Coronary artery (tissue), 2 donors: ENCODE measurements around the gene PLA2G4D.

Source experiments
- DNase-seq: peaks from one replicate; pipeline ENCODE4 v3.0.0-alpha.2; 2017; ENCODE audit warnings: low spot score
- H3K27ac ChIP-seq, 2 donors: fragments of 200-600 bp; sonication (generic); one replicate each; pipeline ENCODE4 v1.5.1; 2016 to 2019
- H3K4me3 ChIP-seq: fragments of 200-600 bp; sonication (generic); 2 replicates; pipeline ENCODE4 v1.5.1; 2016; ENCODE audit warnings: mild to moderate bottlenecking, moderate library complexity
- CTCF ChIP-seq: fragments of 200-600 bp; sonication (generic); IDR thresholded peaks from one replicate; pipeline ENCODE4 v1.5.1; 2019; ENCODE audit warnings: antibody characterized with exemption

Gene PLA2G4D

DNA sequence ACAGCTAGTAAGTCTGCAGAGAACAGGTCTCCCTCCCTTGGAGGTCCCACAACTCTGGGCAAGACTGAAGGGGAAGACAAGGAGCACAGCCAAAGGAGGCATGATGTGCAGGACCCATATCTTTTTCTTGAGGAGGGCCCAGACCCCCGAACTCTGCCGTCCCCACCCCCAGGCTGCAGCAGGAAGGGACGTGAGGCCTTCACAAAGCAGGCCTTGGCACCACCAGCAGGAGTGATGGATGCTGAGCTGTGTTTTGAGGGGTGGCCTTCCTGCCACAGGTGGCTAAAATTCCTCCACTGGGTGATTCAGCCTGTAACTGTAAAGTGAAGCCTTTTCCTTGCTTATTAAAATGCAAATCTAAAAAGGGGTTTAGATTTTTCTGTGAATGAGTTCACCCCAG, 8.6 kb downstream of the PLA2G4D start:
- H3K27ac ChIP-seq = no peak overlapping the region
- DNase-seq = peak; percentile 41
- TF ChIP-seq CTCF = no peak
- H3K4me3 ChIP-seq = no peak overlapping the region

DNA sequence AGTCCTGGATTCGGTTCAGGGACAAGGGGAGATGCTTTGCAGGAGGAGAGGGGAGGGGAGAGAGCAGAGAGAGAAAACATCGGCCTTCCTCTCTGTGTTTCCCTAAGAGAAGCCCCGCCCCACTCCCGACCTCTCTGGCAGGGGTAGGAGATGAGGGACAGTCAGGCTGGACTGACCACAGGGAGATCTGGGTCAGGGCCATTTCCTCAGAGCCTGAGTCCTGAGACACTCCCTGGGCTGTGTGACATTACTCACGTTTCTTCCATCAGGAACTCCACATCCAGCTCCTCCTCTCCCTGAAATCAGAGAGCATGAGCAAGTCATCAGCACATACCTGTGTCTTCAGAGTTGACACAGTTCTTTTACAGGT, 9.1 kb downstream of the PLA2G4D start:
- H3K27ac ChIP-seq = no peak overlapping the region
- DNase-seq = peak; percentile 61
- no peak for TF ChIP-seq CTCF
- no peak overlapping the region for H3K4me3 ChIP-seq

DNA sequence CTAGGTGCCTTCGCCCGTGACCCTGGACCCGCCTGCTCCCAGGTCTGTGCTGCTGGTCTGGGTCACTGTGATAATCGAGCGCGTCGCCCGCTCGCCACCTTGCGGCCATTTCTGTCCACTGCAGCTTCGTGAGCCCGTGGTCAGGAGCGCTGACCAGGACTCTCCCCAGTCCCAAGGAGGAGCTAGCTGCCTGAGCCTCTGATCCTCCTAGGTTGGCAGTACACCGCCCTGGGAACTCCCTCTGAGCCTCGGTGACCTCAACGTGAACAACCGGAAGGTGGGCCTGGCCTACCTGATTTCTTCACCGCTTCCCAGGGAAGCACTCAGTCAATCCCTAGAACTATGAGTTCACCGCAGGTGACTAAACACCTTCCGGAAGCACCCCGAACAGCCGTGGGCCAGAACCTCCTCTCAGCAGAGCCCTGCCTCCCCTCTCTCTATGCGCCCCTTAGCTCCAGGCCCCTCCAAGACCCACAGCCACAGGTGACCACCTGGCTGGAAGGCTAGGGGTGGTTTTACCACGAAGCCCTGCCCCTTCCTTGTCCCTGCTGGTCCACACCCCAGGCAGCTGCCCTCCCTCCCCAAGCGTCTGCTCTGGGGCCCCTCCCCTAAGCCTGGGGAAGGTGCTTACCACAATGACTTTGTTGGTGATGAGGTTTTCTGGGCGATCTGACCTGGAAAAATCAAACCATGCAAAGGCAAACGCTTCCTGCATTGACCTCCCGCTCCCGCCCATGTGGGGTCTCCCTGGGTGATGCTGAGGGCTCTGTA, 9.7 kb downstream of the PLA2G4D start:
- TF ChIP-seq CTCF = peak; percentile 86
- H3K27ac ChIP-seq = no peak overlapping the region
- peak; percentile 75 for DNase-seq

GRCh38 chr15:42083916-42084315, 10.4 kb downstream of the PLA2G4D start:
- Histone ChIP-seq H3K4me3 (no peak overlapping the region), H3K27ac (no peak overlapping the region)
- no peak for TF ChIP-seq CTCF
- peak; percentile 61 for DNase-seq

More for the DNA sequence above, 9.7 kb downstream of the PLA2G4D start:
- no peak overlapping the region for H3K4me3 ChIP-seq

GRCh38 chr15:42083605-42083908, 10.8 kb downstream of the PLA2G4D start:
- no peak for TF ChIP-seq CTCF
- peak; percentile 38 for DNase-seq
- Histone ChIP-seq H3K27ac (no peak overlapping the region), H3K4me3 (no peak overlapping the region)

DNA sequence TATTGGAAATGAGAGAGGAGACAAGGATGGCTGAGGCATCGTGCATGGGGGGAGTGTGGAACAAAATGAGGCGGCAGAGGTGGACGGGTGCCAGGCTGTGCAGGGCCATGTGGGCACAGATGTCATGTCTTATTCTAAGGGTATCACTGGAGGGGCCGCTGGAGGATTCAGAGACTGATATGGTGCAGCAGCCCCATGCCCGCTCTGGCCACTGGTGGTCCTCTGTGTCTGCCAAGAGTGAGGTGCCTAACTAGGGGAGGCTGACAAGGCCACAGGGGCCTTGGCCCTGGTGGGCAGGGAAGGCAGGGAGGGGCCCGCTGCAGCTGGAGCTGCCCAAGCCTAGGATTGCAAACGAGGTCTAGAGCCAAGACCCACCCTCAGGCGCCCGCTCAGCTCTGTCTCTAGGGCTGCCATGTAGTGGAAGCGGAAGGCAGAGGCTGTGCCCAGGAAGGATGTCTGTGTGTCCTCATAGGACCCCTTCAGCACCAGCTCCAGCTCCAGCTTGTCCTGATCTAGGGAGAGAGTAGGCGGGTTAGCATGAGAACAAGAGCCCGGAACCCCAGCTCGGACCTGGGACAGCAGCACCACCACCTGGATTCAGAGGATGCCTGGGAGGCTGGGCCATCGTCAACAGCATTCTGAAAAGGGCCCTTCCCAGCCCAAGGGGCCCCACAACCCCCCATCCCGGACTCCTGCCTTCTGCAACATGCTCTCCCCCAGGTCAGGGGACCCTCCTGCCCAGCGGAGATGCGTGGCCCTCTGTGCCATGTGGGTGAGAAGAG, 11.3 kb downstream of the PLA2G4D start:
- Histone ChIP-seq H3K4me3 (no peak overlapping the region), H3K27ac (no peak overlapping the region)
- no peak for TF ChIP-seq CTCF
- DNase-seq = peak; percentile 66

GRCh38 chr15:42082141-42082540, 12.2 kb downstream of the PLA2G4D start:
- Histone ChIP-seq H3K4me3 (no peak overlapping the region), H3K27ac (no peak overlapping the region)
- TF ChIP-seq CTCF = no peak
- no peak for DNase-seq
